Endothelial cell of umbilical vein (primary cell): ENCODE results near the gene TTC3. TPM values are rescaled to one million over a fixed set of nuclear protein-coding genes. Genes with fewer than 3 reads are reported as not detected.

Experiments used
- BruUV-seq: library from RNA; stranded (reverse); fragments of 400-500 nt; replicated peaks from 2 replicates; lab custom pipeline; 2021; lab: Mats Ljungman, UMichigan
- CTCF ChIA-PET: fragments of 300-600, 350-600 bp; sonication (Branson Sonifier 250); formaldehyde crosslinking; loops from one replicate; lab custom pipeline; 2021; ENCODE audit warnings: antibody characterized with exemption, inconsistent platforms; lab: Charles Lee
- POLR2A ChIA-PET: fragments of 300-600, 350-600 bp; sonication (Branson Sonifier 250); formaldehyde crosslinking; loops from one replicate; lab custom pipeline; 2021; ENCODE audit warnings: antibody characterized with exemption, inconsistent platforms; lab: Charles Lee
- DNase-seq: peaks from one replicate; pipeline ENCODE4 v3.0.0-alpha.2; 2011; ENCODE audit warnings: low read depth, low spot score
- FAIRE-seq: peaks from 2 replicates; lab custom pipeline; 2011; peaks lifted over from hg19 to GRCh38; lab: Jason Lieb, UNC
- H2AFZ ChIP-seq: 2 replicates; pipeline ENCODE4 v1.6.0; 2012; ENCODE audit warnings: low read depth, low read length, control low read depth, inconsistent platforms
- H3K27ac ChIP-seq: 2 replicates; pipeline ENCODE4 v1.5.1; 2011; ENCODE audit warnings: low read depth, mild to moderate bottlenecking, control low read depth, low read length, moderate library complexity; ENCODE audit not compliant: insufficient read depth
- H3K27me3 ChIP-seq, 2 experiments: 2 replicates each; pipeline versions ENCODE4 v1.6.0 to v1.6.1; 2011; ENCODE audit warnings: low read length in 2 of 2, mixed read lengths in 1 of 2; ENCODE audit not compliant: control insufficient read depth in 2 of 2, insufficient read depth in 2 of 2
- H3K36me3 ChIP-seq, 2 experiments: 2 replicates in 1 of 2; 3 replicates in 1 of 2; pipeline ENCODE4 v1.5.1; 2011; ENCODE audit warnings: low read length in 2 of 2, mild to moderate bottlenecking in 1 of 2, moderate library complexity in 1 of 2; ENCODE audit not compliant: control insufficient read depth in 2 of 2, insufficient read depth in 2 of 2; ENCODE audit errors: extremely low read depth in 1 of 2
- H3K4me1 ChIP-seq: 3 replicates; pipeline ENCODE4 v1.5.1; 2011; ENCODE audit warnings: mild to moderate bottlenecking, low read length; ENCODE audit not compliant: control insufficient read depth, insufficient read depth; ENCODE audit errors: extremely low read depth
- H3K4me2 ChIP-seq: 2 replicates; pipeline ENCODE4 v1.6.1; 2011; ENCODE audit warnings: low read length, control low read depth, mixed read lengths; ENCODE audit not compliant: insufficient read depth
- H3K4me3 ChIP-seq, 3 experiments: fragments of 200-600 bp in 1 of 3; sonication (generic), shearing (Covaris generic) in 1 of 3; replicated peaks in 1 of 3; 2 replicates each; pipeline ENCODE4 v1.5.1; 2011 to 2016; ENCODE audit warnings: control low read depth in 3 of 3, low read length in 3 of 3, mild to moderate bottlenecking in 2 of 3, inconsistent platforms in 1 of 3, low read depth in 1 of 3, moderate library complexity in 1 of 3; ENCODE audit not compliant: insufficient read depth in 1 of 3
- H3K79me2 ChIP-seq: 2 replicates; pipeline ENCODE4 v1.6.0; 2012; ENCODE audit warnings: low read length, inconsistent platforms; ENCODE audit not compliant: control insufficient read depth, insufficient read depth
- H3K9ac ChIP-seq: replicated peaks from 2 replicates; pipeline ENCODE3; 2011; ENCODE audit warnings: low read length, control low read depth; ENCODE audit not compliant: insufficient read depth; ENCODE audit errors: extremely low read depth
- H3K9me1 ChIP-seq: replicated peaks from 3 replicates; pipeline ENCODE4 v1.6.0; 2011; ENCODE audit warnings: mild to moderate bottlenecking, low read length; ENCODE audit not compliant: control insufficient read depth, insufficient read depth; ENCODE audit errors: extremely low read depth
- H3K9me3 ChIP-seq: replicated peaks from 2 replicates; pipeline ENCODE4 v1.5.1; 2012; ENCODE audit warnings: low read length, inconsistent platforms; ENCODE audit not compliant: control insufficient read depth, insufficient read depth
- H4K20me1 ChIP-seq: replicated peaks from 2 replicates; pipeline ENCODE3; 2011; ENCODE audit warnings: mild to moderate bottlenecking, low read length; ENCODE audit not compliant: control insufficient read depth, insufficient read depth; ENCODE audit errors: extremely low read depth
- CTCF ChIP-seq, 2 donors: IDR thresholded peaks; 1 replicate in 1 of 2; 2 replicates in 1 of 2; pipeline ENCODE4 v1.5.1; 2011; ENCODE audit warnings: low read length in 2 of 2, mild to moderate bottlenecking in 2 of 2, moderate library complexity in 2 of 2, control low read depth in 1 of 2, inconsistent platforms in 1 of 2, low read depth in 1 of 2; ENCODE audit not compliant: insufficient read depth in 1 of 2; ENCODE audit errors: extremely low read depth in 1 of 2
- EZH2 ChIP-seq: IDR thresholded peaks from 2 replicates; pipeline ENCODE4 v1.6.1; 2012; ENCODE audit warnings: borderline replicate concordance, low read depth, mild to moderate bottlenecking, moderate library complexity, low read length, inconsistent platforms; ENCODE audit not compliant: severe bottlenecking
- FOS ChIP-seq: IDR thresholded peaks from 2 replicates; pipeline ENCODE4 v1.6.1; 2011; ENCODE audit warnings: mild to moderate bottlenecking, low read length, moderate library complexity, borderline replicate concordance; ENCODE audit not compliant: insufficient read depth
- GATA2 ChIP-seq: IDR thresholded peaks from 2 replicates; pipeline ENCODE4 v1.7.0; 2011; ENCODE audit warnings: low read depth, mild to moderate bottlenecking, moderate library complexity, mixed read lengths, low read length; ENCODE audit not compliant: insufficient read length, insufficient read depth
- JUN ChIP-seq: IDR thresholded peaks from 2 replicates; pipeline ENCODE4 v1.6.1; 2011; ENCODE audit warnings: borderline replicate concordance, low read depth; ENCODE audit not compliant: insufficient read length, insufficient read depth
- MAX ChIP-seq: IDR thresholded peaks from 2 replicates; pipeline ENCODE4 v1.6.1; 2011; ENCODE audit not compliant: insufficient read depth, insufficient read length
- MYC ChIP-seq: IDR thresholded peaks from one replicate; pipeline ENCODE4 v1.6.1; 2011; ENCODE audit warnings: mild to moderate bottlenecking, low read depth, low read length
- POLR2A ChIP-seq: IDR thresholded peaks from 2 replicates; pipeline ENCODE4 v1.6.1; 2012; ENCODE audit warnings: low read depth, mild to moderate bottlenecking, control low read depth, low read length
- POLR2AphosphoS5 ChIP-seq: IDR thresholded peaks from 2 replicates; pipeline ENCODE4 v1.6.1; 2012; ENCODE audit warnings: low read depth, mild to moderate bottlenecking, control low read depth, low read length, moderate library complexity; ENCODE audit not compliant: insufficient read depth
- dilution Hi-C: fragments of 300-500 bp; cut with MboI; formaldehyde crosslinking; loops from one replicate; pipeline ENCODE4 v1.15.0; 2019; ENCODE audit warnings: low sequenced_read_pairs; ENCODE audit not compliant: extremely low pct_ligation_motif_present
- intact Hi-C: fragments of 100-400 bp; cut with micrococcal nuclease; formaldehyde crosslinking; loops from one replicate; pipeline ENCODE4 v1.10.0; 2022
- polyA plus RNA-seq, 4 experiments: library from polyadenylated mRNA; depleted of rRNA in 3 of 4; stranded (reverse) in 3 of 4; unstranded in 1 of 4; fragments of >200 nt; gene quantifications; 2 replicates each; pipeline versions ENCODE4 v1.2.1 to v1.2.3, GENCODE V29; 2011 to 2012; ENCODE audit warnings: missing spikeins in 1 of 4
- total RNA-seq: library from RNA; stranded (reverse); gene quantifications from 2 replicates; pipeline ENCODE4 v1.2.3, GENCODE V29; 2021

The TTC3 gene
- total and polyA plus RNA-seq, 2 donors (not counting 3 experiments of a cell fraction or from before 2014, with no cell fraction given) = 26.2 to 113 TPM

GRCh38 chr21:37200641-37201480 lies 127.8 kb downstream of the TTC3 start:
- no peak overlapping the region for H3K27ac ChIP-seq
- POLR2A ChIA-PET = no interaction called here
- no peak for DNase-seq
- no peaks in the 10 kb centered on the region for H3K4me1 ChIP-seq
- CTCF ChIA-PET = no interaction called here
- no peaks in the 10 kb centered on the region for H3K9me1 ChIP-seq
- H3K36me3 ChIP-seq = peaks cover 6 to 16% of the 10 kb centered on the region in 2 experiments
- H3K9me3 ChIP-seq = no peaks in the 10 kb centered on the region
- dilution Hi-C loops = no loop called here
- no peak overlapping the region for H3K9ac ChIP-seq
- no peak for FAIRE-seq
- no peak overlapping the region for H3K4me2 ChIP-seq
- TF ChIP-seq POLR2A (no peak), POLR2AphosphoS5 (no peak), JUN (no peak), FOS (no peak), EZH2 (no peak), MAX (no peak), CTCF (IDR thresholded peaks at IDR 0.05; ENCODE audit: extremely low read depth in 1 of 2, insufficient read depth in 1 of 2, low read depth in 1 of 2, low read length in 2 of 2) (no peak), GATA2 (no peak), MYC (no peak)
- no peak overlapping the region for H3K4me3 ChIP-seq
- no peak overlapping the region for H2AFZ ChIP-seq
- BruUV-seq = no TSS peak
- no peaks in the 10 kb centered on the region for H4K20me1 ChIP-seq
- H3K79me2 ChIP-seq = no peaks in the 10 kb centered on the region
- no peaks in the 10 kb centered on the region for H3K27me3 ChIP-seq
- intact Hi-C loops = no loop called here
